ENCODE results near the gene SV2A.

- TF ChIP-seq CTCF (IDR thresholded peaks at IDR 0.05) (no peak), POLR2A (IDR thresholded peaks at IDR 0.05) (no peak)
Observed at GRCh38 chr1:149923626-149924025, 6.0 kb upstream of the SV2A start.

Measured in ovary (tissue), 3 donors.